Measurements from ENCODE around the gene CPXM1. TPM values are rescaled to one million over a fixed set of nuclear protein-coding genes. Genes with fewer than 3 reads are reported as not detected.

Gene CPXM1
- total RNA-seq, 6 experiments from 2014 or later = 0.10 TPM; not detected in 5

- no peaks in the 10 kb centered on the region for H3K36me3 Mint-ChIP-seq (ENCODE audit: low read depth)
- TF ChIP-seq CTCF (IDR thresholded peaks at IDR 0.05) = no peak
- no peak overlapping the region for H3K4me3 Mint-ChIP-seq
- H3K9me3 Mint-ChIP-seq = no peaks in the 10 kb centered on the region
- no peak for DNase-seq
- peaks cover 4% of the 10 kb centered on the region for H3K27me3 Mint-ChIP-seq (ENCODE audit: insufficient read depth)
- no peak overlapping the region for H3K27ac Mint-ChIP-seq
- peaks cover 20% of the 10 kb centered on the region for H3K4me1 Mint-ChIP-seq (ENCODE audit: low read depth)
These were observed 28.9 kb upstream of the CPXM1 start for GRCh38 chr20:2829376-2829775.

DNA sequence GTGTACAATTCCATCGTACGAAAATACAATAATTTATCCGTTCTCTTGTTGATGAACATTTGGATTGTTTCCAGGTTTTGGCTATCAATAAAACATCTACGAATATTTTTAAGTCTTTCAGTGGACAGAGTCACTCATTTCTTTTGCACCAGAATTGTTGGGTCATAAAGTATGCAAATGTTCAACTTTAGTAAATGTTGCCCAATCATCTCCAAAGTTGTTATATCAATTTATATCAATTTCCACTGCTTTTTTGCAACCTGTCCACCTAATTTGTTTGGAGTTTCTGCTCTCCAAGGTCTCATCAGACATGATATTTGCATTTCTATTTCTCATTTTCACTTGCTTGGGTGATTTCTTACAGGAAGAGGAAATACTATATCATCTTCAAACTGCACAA is 26.2 kb upstream of the CPXM1 start:
- H3K4me3 Mint-ChIP-seq = no peak overlapping the region
- no peak for TF ChIP-seq CTCF (IDR thresholded peaks at IDR 0.05)
- no peak for DNase-seq
- peaks cover 9% of the 10 kb centered on the region for H3K4me1 Mint-ChIP-seq (ENCODE audit: low read depth)
- H3K27me3 Mint-ChIP-seq (ENCODE audit: insufficient read depth) = peaks cover 4% of the 10 kb centered on the region
- H3K9me3 Mint-ChIP-seq = no peaks in the 10 kb centered on the region
- no peaks in the 10 kb centered on the region for H3K36me3 Mint-ChIP-seq (ENCODE audit: low read depth)
- no peak overlapping the region for H3K27ac Mint-ChIP-seq

- Mint-ChIP-seq H3K36me3 (ENCODE audit: low read depth) (no peaks in the 10 kb centered on the region), H3K27me3 (ENCODE audit: insufficient read depth) (peaks cover 4% of the 10 kb centered on the region), H3K4me3 (no peak overlapping the region), H3K27ac (no peak overlapping the region), H3K4me1 (ENCODE audit: low read depth) (peaks cover 7% of the 10 kb centered on the region), H3K9me3 (no peaks in the 10 kb centered on the region)
- no peak for TF ChIP-seq CTCF (IDR thresholded peaks at IDR 0.05)
- DNase-seq = no peak
These were observed 25.3 kb upstream of the CPXM1 start for GRCh38 chr20:2825761-2826160.

- H3K27me3 Mint-ChIP-seq (ENCODE audit: insufficient read depth) = peaks cover 3% of the 10 kb centered on the region
- DNase-seq = no peak
These were observed 21.6 kb upstream of the CPXM1 start for GRCh38 chr20:2822073-2822472.

DNA sequence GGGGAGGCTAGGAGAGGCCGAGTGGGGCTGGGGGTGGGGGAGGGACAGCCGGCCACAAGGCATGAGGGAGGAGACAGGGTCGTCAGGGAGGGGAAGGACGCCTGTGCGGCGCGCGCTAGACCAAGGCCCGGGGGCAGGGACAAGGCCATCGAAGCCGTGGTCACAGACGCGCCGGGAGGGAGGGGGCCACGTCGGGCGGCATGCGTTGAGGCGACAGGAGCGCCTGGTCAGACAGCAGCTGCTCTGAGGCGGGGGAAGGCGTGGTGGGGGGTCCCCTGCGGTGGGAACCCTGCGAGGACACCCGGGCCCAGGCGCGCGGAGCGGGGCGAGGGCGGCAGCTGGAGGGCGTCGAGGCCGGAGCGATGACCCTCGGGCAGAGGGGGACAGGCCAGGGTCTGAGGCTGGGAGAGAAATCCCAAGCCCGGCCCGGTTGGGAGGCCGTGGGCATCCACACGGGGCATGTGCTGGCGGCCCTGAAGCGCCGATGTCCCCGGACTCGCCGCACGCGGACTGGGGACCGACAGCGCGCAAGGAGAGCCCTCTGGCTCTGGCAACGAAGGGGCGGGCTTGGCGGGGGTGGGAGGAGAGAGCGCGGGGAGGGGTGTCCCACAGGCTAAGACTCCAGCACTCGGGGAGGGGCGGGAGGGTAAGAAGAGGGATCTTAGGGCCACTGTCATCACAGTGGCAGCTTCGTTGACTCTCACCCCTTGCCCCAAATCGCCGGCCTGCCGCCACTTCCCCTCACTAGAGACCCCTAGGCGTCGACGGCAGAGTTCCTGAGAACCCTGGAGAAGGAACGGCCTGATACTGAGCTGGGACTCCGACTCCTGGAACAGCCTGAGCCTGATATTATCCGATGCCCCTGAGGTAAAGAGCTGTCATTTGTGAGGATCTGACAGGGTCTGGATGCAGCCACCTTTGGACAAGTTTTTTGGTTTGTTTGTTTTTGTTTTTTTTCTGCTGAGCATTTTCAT is 20.8 kb upstream of the CPXM1 start:
- Mint-ChIP-seq H3K27ac (no peak overlapping the region), H3K9me3 (no peaks in the 10 kb centered on the region), H3K4me3 (no peak overlapping the region)

More at GRCh38 chr20:2822073-2822472, 21.6 kb upstream of the CPXM1 start:
- no peak overlapping the region for H3K27ac Mint-ChIP-seq
- H3K4me3 Mint-ChIP-seq = no peak overlapping the region
- H3K9me3 Mint-ChIP-seq = no peaks in the 10 kb centered on the region
- no peak for TF ChIP-seq CTCF (IDR thresholded peaks at IDR 0.05)
- no peaks in the 10 kb centered on the region for H3K36me3 Mint-ChIP-seq (ENCODE audit: low read depth)
- peaks cover 18% of the 10 kb centered on the region for H3K4me1 Mint-ChIP-seq (ENCODE audit: low read depth)

More for the DNA sequence above, 20.8 kb upstream of the CPXM1 start:
- TF ChIP-seq CTCF (IDR thresholded peaks at IDR 0.05) = no peak
- peaks cover 24% of the 10 kb centered on the region for H3K4me1 Mint-ChIP-seq (ENCODE audit: low read depth)
- H3K27me3 Mint-ChIP-seq (ENCODE audit: insufficient read depth) = peaks cover 3% of the 10 kb centered on the region
- no peak for DNase-seq
- no peaks in the 10 kb centered on the region for H3K36me3 Mint-ChIP-seq (ENCODE audit: low read depth)
